Glutamatergic neuron (in vitro differentiated cells): ENCODE results near the gene IFNE. TPM values are rescaled to one million over a fixed set of nuclear protein-coding genes. Genes with fewer than 3 reads are reported as not detected.

Experiments used
- DNase-seq: peaks from one replicate; pipeline ENCODE4 v3.0.0; 2022
- H3K27ac Mint-ChIP-seq: one replicate; pipeline ENCODE4 v1.8.0; 2020; ENCODE audit warnings: mild to moderate bottlenecking, mixed read lengths, inconsistent platforms; ENCODE audit not compliant: unreplicated experiment
- H3K27me3 Mint-ChIP-seq: one replicate; pipeline ENCODE4 v1.8.0; 2020; ENCODE audit warnings: mild to moderate bottlenecking, moderate library complexity, mixed read lengths, inconsistent platforms; ENCODE audit not compliant: unreplicated experiment
- H3K36me3 Mint-ChIP-seq: one replicate; pipeline ENCODE4 v1.8.0; 2020; ENCODE audit warnings: mild to moderate bottlenecking, mixed read lengths, inconsistent platforms; ENCODE audit not compliant: unreplicated experiment
- H3K4me1 Mint-ChIP-seq: one replicate; pipeline ENCODE4 v1.8.0; 2020; ENCODE audit warnings: mild to moderate bottlenecking, low read depth, mixed read lengths, inconsistent platforms; ENCODE audit not compliant: unreplicated experiment
- H3K4me3 Mint-ChIP-seq: one replicate; pipeline ENCODE4 v1.8.0; 2020; ENCODE audit warnings: mild to moderate bottlenecking, mixed read lengths, inconsistent platforms; ENCODE audit not compliant: unreplicated experiment
- H3K9me3 Mint-ChIP-seq: one replicate; pipeline ENCODE4 v1.8.0; 2020; ENCODE audit warnings: mild to moderate bottlenecking, moderate library complexity, mixed read lengths, inconsistent platforms; ENCODE audit not compliant: unreplicated experiment
- total RNA-seq: library from RNA; stranded (reverse); fragmentation: NEBNext Ultra II Directional; extraction: Animal tissue kit (Norgen Biotek cat#: 25700); gene quantifications from one replicate; pipeline ENCODE4 v1.2.1, GENCODE V29; 2021; ENCODE audit not compliant: unreplicated experiment
- TF ChIP-seq, protein P1 (sequence below): fragments of 200-600 bp; sonication (generic); IDR thresholded peaks from one replicate; pipeline ENCODE4 v1.5.0; 2021; ENCODE audit not compliant: partially characterized antibody, unreplicated experiment

IFNE gene
- total RNA-seq, 1 donor from 2014 or later: not detected

- Mint-ChIP-seq H3K27me3 (no peaks in the 10 kb centered on the region), H3K4me3 (no peak overlapping the region), H3K36me3 (no peaks in the 10 kb centered on the region), H3K27ac (no peak overlapping the region), H3K4me1 (no peaks in the 10 kb centered on the region), H3K9me3 (no peaks in the 10 kb centered on the region)
- TF ChIP-seq, protein P1, sequence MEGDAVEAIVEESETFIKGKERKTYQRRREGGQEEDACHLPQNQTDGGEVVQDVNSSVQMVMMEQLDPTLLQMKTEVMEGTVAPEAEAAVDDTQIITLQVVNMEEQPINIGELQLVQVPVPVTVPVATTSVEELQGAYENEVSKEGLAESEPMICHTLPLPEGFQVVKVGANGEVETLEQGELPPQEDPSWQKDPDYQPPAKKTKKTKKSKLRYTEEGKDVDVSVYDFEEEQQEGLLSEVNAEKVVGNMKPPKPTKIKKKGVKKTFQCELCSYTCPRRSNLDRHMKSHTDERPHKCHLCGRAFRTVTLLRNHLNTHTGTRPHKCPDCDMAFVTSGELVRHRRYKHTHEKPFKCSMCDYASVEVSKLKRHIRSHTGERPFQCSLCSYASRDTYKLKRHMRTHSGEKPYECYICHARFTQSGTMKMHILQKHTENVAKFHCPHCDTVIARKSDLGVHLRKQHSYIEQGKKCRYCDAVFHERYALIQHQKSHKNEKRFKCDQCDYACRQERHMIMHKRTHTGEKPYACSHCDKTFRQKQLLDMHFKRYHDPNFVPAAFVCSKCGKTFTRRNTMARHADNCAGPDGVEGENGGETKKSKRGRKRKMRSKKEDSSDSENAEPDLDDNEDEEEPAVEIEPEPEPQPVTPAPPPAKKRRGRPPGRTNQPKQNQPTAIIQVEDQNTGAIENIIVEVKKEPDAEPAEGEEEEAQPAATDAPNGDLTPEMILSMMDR: no peak
- no peak for DNase-seq
Measured at GRCh38 chr9:21502586-21502985, 20.5 kb upstream of the IFNE start.

DNA sequence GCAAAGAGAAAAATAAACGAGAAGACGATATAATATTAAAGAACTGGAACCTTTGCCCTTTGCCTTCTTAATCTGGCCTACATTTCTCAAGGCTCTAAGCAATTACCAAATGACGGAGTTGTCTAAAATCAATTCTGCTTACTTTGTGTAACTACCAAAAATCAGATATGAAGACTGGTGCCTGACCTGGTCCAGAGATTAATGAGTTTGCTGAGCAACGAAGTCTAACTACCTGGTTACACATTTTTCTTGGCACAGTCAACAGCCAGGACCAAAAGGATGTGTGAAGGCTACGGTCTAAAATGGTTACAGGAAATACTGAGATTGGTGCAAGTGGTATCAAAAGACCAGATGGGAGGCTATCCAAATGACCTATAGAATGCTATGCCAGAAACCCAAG is 17.8 kb upstream of the IFNE start:
- no peaks in the 10 kb centered on the region for H3K36me3 Mint-ChIP-seq
- TF ChIP-seq, protein P1: no peak
- H3K9me3 Mint-ChIP-seq: no peaks in the 10 kb centered on the region
- H3K27ac Mint-ChIP-seq: no peak overlapping the region
- no peak for DNase-seq
- H3K4me3 Mint-ChIP-seq: no peak overlapping the region
- no peaks in the 10 kb centered on the region for H3K4me1 Mint-ChIP-seq
- no peaks in the 10 kb centered on the region for H3K27me3 Mint-ChIP-seq

- no peak overlapping the region for H3K4me3 Mint-ChIP-seq
- no peaks in the 10 kb centered on the region for H3K36me3 Mint-ChIP-seq
- no peak overlapping the region for H3K27ac Mint-ChIP-seq
- peaks cover 4% of the 10 kb centered on the region for H3K9me3 Mint-ChIP-seq
- no peak for DNase-seq
- peaks cover 6% of the 10 kb centered on the region for H3K27me3 Mint-ChIP-seq
- TF ChIP-seq, protein P1: no peak
- no peaks in the 10 kb centered on the region for H3K4me1 Mint-ChIP-seq
Measured at GRCh38 chr9:21491756-21492155, 9.6 kb upstream of the IFNE start.

- Mint-ChIP-seq H3K4me3 (no peak overlapping the region), H3K4me1 (no peaks in the 10 kb centered on the region), H3K27me3 (no peaks in the 10 kb centered on the region), H3K27ac (no peak overlapping the region), H3K9me3 (no peaks in the 10 kb centered on the region), H3K36me3 (no peaks in the 10 kb centered on the region)
- TF ChIP-seq, protein P1: no peak
- DNase-seq: no peak
Measured at GRCh38 chr9:21481470-21482056, 550 bp downstream of the IFNE start.

DNA sequence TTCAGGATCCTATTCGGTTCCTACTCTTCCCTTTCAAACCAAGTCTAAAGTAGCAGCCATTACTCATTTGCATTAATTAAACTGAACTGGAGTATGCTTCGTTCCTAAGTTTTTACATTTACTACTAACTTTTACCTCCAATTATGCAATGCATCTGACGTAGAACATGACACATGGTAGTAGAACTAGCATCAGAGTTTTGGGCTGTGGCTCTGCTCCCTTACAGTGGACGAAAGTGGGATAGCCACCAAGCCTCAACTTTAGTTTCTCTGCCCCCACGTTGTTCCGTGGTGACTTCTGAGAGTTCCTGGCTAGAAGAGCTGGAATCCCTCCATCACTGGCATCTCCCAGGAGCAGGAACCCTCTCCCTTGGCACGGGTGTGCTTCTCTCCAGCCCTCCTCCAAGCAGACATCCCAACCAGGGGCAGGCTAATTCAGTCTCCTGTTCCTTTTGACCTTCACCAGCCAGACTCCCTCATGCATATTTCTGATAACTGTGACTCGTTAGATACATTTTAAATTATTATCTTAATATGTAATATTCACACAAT is 2.9 kb downstream of the IFNE start:
- TF ChIP-seq, protein P1: no peak
- DNase-seq: no peak
- H3K27me3 Mint-ChIP-seq: no peaks in the 10 kb centered on the region
- H3K9me3 Mint-ChIP-seq: no peaks in the 10 kb centered on the region
- H3K27ac Mint-ChIP-seq: no peak overlapping the region
- no peaks in the 10 kb centered on the region for H3K4me1 Mint-ChIP-seq
- no peaks in the 10 kb centered on the region for H3K36me3 Mint-ChIP-seq
- no peak overlapping the region for H3K4me3 Mint-ChIP-seq
